LNCaP clone FGC (cell line): ENCODE results near the gene P2RX2.
A peak's percentile ranks its signal among the peaks of the same experiment; 100 is the strongest.

Source experiments
- DNase-seq: peaks from one replicate; pipeline ENCODE4 v3.0.0-alpha.2; 2011; ENCODE audit warnings: low read depth
- H3K4me3 ChIP-seq: 2 replicates; pipeline ENCODE4 v1.5.1; 2011; ENCODE audit warnings: mild to moderate bottlenecking, low read depth, low read length, control low read depth
- TF ChIP-seq, protein P1 (sequence below): IDR thresholded peaks from 2 replicates; pipeline ENCODE4 v1.5.1; 2012; ENCODE audit warnings: mild to moderate bottlenecking; ENCODE audit not compliant: control insufficient read depth, insufficient read depth; ENCODE audit errors: extremely low read depth

P2RX2 gene

DNA sequence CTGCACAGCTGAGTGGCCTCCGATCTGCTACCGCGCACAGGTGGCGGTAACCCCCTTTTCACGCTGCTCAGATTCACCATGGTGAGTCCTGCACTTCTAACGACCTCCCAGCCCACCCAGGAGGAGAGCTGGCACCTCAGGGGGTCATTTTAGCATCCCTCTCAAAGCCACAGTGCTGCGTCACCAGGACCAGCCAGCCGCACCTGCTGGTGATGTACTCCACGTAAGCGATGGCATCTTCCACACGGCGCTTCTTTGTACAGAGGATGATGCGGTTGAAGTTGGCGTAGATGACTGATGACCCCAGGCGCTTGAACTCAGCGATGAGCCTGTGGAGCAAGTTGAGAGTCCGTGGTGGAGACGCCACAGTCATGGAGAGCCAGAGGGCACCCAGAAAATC is 19.2 kb downstream of the P2RX2 start:
- no peak overlapping the region for H3K4me3 ChIP-seq
- TF ChIP-seq, protein P1, sequence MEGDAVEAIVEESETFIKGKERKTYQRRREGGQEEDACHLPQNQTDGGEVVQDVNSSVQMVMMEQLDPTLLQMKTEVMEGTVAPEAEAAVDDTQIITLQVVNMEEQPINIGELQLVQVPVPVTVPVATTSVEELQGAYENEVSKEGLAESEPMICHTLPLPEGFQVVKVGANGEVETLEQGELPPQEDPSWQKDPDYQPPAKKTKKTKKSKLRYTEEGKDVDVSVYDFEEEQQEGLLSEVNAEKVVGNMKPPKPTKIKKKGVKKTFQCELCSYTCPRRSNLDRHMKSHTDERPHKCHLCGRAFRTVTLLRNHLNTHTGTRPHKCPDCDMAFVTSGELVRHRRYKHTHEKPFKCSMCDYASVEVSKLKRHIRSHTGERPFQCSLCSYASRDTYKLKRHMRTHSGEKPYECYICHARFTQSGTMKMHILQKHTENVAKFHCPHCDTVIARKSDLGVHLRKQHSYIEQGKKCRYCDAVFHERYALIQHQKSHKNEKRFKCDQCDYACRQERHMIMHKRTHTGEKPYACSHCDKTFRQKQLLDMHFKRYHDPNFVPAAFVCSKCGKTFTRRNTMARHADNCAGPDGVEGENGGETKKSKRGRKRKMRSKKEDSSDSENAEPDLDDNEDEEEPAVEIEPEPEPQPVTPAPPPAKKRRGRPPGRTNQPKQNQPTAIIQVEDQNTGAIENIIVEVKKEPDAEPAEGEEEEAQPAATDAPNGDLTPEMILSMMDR, result no peak
- DNase-seq, result no peak

DNA sequence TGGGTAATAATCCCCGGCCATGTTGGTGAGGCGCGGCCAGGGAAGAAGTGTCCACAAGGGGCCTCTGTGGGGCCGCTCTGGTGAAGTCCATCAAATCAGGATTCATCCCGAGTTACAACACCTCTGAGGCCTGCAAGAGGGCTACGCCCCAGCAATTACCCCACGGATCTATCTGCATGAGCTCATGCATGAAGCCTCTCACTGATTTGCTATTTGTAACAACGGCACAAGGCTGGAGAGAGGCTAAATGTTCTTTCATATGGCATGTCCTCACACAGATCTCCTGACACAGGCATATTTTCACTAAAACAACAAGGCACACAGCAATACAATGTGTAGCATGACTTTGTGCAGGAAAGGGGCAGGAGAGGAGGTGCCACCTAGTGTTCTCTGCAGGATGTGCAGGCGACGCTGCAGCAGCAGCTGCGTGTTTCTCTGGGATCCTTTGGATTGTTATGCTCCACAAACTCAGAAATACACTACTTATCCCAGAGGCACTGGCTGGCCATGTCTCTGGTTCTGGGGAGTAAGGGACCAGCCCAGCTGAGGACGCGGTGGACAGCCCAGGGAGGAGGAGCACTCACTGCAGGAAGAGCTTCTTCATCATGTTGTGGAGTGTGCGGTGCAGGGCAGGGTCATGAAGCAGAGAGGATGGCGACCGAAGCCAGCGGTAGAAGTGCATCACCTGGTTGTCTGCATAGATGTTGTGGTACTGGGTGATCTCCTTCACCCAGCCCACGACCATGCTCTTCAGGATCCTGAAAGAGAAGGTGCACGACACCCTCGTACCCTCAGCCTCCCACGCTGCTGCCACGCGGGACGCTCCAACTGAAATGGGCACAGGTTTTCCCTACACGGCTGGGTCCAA is 20.2 kb downstream of the P2RX2 start:
- no peak overlapping the region for H3K4me3 ChIP-seq
- TF ChIP-seq, protein P1, result peak; percentile 96
- DNase-seq, result no peak

DNA sequence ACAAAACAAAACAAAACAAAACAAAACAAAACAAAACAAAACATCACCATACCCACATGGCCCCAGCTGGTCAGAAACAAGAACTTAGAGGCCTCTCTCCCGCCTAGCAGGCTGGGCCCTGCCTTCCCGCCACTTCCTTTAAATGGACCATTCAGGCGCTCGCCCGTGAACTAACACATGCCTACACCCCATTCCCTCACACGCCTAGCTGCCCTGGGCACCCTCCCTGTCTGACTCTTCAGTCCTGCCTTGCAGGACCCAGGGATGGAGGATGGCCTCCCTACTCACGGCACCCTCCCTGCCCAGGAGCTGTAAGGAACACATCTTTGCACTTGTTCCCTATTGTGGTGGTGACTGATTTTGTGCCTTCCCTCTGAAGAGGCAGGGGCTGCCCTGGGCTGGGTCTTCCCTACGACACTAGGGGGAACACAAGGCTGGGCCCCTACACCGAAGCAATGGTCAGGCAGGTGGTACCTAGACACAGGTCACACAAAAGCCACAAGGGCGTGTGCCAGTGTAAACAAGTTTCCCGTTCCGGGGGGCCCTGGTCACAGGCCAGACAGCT is 21.5 kb downstream of the P2RX2 start:
- H3K4me3 ChIP-seq, result no peak overlapping the region
- DNase-seq, result no peak
- TF ChIP-seq, protein P1, result no peak

DNA sequence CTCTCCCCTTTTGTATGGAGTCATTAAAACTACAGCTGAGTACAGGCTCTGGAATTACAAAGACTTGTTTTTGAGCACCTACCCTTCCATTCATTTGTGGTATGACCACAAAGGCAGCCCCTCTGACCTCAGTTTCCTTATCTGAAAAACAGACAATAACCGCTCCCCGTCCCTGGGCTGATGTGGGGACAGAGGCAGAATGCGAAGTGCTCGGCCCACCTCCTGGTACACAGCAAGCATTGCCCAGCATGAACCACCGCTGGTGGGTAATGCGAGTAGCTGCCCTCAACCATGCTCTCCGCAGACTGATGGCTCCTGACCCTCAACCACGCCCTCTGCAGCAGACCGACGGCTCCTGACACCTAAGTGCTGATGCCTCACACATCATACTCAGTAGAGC is 22.4 kb downstream of the P2RX2 start:
- DNase-seq, result no peak
- H3K4me3 ChIP-seq, result no peak overlapping the region
- TF ChIP-seq, protein P1, result no peak

DNA sequence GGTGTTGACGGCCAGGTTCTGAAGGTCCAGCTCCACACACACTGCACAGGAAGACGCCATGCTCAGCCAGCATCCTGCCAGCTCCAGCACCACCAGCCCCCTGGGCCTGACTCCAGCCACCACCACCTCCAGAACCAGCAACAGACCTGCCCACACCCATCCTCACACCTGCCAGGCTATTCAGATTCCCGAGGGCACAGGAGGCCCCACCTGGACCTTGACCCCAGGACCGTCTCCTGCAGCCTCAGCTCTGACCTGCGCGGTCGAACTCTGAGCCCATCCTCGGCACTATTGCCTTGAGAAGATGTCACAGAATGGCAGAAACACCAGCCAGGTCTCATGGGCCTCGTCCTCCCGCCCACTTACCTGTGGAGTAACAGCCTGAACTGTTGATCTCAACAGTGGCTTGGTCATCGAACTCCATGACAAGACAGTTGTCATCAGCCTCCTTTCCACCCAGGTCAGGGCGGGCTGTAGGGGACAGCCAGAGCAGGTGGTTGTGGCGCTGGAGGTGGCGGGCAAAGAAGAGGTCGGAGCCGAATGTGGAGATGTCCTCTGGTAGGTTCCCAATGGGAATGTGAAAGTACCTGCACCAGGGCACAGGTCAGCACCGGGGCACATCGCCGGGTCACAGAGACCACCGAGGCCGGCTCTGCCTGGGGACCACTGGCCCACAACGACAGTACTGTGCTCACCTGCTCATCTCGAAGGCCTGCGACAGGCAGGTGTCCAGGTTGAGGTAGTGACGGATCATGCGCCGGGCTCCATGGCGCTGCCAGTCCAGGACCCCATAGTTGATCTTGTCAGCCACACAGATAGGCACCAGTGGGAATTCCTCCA is 23.5 kb downstream of the P2RX2 start:
- TF ChIP-seq, protein P1, result no peak
- DNase-seq, result no peak
- H3K4me3 ChIP-seq, result no peak overlapping the region

DNA sequence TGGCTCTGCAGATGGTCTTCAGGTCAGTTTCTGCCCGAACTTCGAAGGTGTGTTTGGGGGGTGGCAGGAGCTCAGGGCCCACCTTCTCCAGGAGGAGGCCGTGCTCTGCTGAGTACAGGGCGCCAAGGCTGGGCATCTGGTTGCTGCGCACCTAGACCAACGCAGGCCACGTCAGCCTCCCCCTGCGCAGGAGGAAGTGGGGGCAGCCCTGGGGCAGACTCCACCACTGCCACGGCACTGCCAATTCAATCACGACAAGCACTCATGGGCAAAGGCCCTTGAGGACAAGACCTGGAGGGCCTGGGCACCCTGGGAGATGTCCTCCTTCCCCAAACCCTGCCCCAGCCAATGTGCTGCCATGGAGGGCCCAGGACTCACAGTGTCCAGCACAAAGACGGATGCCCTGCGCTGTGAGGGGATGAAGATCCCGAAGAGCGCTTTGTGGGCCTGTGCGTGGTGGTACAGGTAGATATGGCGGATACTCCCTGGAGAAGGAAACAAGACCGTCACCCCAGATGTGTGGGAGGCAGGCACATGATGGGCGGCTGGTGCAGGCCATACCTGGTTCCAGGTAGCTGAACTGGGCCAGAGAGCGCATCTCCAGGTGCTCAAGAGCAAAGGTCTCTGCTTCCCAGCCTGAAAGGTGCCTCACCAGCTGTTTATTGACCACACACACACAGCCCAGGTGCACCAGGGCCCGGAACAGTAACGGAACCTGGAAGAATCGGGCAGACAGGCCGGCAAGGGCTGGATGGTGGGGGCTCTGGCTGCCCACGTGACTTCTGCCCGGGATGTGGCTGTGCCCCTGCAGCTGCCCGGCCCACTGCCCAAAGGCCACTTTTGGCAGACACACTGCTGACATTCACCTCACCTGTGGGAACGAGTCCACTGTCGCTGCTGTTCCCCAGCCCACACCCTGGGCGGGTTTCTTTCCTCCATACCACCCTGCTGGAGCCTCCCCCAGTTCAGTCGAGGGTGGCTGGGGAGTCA is 24.6 kb downstream of the P2RX2 start:
- no peak overlapping the region for H3K4me3 ChIP-seq
- TF ChIP-seq, protein P1, result no peak
- no peak for DNase-seq
